HG02870 (cell line): ENCODE results near the gene SRRM2.
A peak's percentile ranks its signal among the peaks of the same experiment; 100 is the strongest.

Experiments
- ATAC-seq: cut with Tn5 transposase; IDR thresholded peaks from one replicate; pipeline ENCODE4 v1.9.1; 2021; ENCODE audit warnings: mild to moderate bottlenecking, moderate library complexity; ENCODE audit not compliant: unreplicated experiment

SRRM2 gene

DNA sequence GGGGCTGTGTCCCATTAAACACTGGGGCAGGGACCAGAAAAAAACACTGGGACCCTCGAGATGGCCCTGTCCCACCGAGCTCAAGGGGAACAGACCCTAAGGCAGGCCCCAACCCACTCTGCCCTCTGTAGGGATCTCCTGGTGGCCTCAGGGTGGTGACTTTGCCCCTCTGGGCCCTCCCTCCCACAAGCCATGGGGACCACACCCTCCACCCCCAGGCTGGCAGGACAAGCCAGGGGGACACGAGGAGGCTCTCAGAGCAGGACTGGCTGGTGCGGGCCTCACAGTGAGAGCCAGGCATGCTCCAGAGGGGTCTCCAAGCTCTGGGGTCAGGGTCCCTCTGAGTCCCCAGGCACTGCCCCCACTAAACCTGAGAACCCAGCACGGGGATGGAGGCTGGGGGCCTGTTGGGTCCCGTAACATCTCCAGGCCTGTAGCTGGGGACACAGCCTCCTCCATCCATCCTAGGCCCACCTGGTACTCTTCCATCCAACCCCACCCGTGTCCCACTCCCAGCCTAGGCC lies 14.5 kb upstream of the SRRM2 start:
- ATAC-seq, result no peak

DNA sequence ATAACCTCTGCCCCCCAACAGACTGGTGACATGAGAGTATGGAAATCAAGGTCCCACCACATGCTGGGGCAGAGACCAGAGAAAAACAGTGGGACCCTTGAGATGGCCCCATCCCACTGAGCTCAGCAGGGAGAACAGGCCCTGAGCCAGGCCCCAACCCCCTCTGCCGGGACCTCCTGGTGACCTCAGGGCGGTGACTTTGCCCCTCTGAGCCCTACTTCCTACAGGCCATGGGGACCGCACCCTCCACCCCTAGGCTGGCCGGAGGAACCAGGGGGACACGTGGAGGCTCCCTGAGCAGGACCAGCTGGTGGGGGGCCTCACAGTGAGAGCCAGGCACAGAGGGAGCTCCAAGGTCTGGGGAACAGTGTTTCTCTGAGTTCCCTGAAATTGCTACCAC lies 13.8 kb upstream of the SRRM2 start:
- no peak for ATAC-seq

DNA sequence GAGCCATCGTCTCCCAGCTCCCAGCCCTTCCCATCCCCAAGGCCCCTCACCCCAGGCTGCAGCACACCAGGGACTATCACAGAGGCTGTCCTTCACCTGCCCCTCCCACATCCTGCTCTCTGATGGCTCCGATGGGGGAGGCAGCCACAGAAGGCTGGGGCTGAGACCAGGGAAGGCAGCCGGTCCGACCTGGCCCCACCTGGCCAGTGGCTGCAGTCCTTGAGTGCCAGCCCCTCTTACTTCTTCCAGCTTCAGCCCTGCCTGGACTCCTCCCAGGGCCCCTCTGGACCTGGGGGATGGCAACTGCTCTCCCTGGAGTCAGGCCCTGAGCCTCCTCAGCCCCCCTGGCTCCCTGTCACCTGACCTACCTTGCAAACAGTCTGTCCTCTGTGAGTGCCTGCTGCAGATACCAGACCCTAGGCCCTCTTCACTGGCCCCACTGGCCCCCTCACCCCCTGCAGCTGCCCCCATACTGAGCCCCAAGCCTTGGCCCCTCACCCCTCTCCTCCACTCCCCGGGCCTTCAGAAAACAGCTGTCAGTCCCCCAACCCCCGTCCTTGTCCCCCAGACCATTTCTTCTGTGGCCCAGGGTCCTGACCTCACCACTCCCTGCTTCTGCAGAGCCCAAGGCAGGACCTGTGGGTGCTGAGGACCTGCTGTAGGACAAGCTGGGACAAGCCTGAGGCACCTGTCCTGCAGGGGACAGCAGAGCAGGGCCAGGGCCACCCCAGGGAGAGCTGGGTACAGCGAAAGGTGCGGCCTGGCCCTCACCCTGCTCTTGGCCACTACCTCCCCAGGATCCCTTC lies 12.6 kb upstream of the SRRM2 start:
- no peak for ATAC-seq

DNA sequence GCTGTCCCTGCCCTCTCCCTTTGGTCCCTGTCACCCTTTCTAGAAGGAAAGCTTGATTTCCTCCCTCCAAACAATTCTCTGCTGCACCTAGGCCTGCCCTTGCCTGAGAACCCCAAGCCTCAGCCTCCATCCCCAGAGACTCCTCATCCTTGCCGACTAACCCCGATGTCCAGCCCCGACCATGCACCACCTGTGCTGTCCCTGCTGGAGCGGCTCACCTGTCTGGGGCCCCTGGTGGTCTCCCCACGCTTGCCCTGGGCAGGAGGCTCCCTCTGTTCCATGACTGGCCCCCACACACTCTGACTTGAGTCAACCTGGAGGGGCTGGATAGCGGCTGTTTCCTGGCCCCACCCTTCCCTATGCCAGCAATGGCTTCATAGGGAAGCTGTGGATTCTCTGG lies 12.0 kb upstream of the SRRM2 start:
- no peak for ATAC-seq

DNA sequence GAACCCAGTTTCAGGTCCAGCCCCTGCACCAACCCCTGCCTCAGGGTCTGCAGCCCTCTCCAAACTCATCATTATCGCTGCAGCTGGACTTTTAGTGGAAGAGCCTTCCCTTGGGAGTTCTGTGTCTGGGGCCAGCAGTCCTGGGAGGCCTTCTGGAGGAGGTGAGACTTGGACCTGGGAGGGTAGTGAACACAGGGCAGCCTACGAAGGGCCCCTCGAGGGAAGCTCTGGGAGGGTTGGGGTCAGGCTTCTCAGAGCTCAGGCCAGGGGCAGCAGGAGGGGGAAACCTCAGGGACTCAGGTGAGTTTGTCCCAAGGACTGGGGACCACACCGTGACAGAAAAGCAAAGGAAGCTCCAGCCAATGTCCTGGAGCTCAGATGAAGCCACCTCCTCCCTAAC lies 11.3 kb upstream of the SRRM2 start:
- ATAC-seq, result no peak

DNA sequence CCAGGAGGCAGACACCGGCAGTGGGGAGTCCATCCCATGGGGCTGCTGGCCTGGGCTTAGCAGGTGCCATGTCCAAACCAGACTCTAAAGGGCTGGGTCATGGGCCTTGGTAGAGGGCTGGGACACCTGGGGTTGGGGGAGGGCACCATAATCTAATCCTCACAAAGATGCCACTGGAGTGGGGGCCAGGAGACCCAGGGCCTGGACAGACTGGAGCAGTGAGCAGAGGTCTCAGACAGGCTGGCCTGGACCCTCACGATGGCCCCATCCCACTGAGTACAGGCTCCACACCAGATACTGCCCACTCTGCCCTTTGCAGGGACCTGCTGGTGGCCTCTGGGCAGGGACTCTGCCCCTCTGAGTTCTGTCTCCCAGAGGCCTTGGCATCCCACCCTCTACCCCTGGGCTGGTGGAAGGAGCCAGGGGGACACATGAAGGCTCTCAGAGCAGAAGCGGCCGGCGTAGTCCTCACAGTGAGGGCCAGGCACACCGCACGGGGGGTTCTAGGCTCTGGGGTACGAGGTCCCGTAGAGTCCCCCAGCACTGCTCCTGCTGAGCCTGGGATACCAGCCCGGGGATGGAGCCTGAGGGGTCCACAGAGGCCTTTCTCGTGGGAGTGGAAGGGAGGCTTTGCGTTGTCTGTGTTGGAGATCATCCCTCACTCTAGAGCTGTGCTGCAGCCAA lies 10.0 kb upstream of the SRRM2 start:
- no peak for ATAC-seq

DNA sequence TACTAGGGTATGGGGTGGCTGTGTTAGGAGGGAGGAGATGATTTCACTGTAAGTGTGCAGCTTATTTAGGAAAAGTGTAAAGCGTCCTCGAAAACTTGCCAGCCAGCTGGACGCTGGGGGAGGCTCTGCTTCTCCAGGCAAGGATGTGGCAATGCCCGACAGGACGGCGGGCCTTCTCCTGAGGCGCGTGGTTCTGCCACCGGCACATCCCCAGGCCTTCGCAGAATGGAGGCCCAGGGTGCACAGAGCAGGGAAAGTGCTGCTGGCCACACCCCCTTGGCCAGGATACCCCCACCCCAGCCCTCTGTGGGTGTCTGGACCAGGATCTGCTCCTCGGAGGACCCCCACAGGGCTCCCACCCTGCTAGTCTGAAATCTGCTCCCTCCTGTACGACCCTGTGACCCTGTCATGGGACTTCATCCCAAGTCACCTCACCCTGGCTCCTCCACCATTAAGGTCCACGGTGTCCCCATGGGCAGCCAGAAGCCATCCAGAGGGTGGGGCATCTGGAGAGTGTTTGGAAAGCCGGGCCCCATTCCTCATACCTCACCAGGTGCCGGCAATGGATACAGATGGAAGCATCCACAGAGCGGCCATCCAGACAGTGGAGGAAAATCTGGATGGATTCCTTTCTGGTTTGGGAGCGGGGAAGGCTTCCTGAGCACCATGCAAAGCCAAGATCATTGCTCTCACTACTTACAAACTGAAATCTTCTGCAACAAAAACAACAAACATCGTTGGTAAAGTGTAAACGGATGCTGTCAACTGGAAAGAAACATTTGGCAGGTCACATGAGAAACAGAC lies 9.2 kb upstream of the SRRM2 start:
- ATAC-seq, result no peak

DNA sequence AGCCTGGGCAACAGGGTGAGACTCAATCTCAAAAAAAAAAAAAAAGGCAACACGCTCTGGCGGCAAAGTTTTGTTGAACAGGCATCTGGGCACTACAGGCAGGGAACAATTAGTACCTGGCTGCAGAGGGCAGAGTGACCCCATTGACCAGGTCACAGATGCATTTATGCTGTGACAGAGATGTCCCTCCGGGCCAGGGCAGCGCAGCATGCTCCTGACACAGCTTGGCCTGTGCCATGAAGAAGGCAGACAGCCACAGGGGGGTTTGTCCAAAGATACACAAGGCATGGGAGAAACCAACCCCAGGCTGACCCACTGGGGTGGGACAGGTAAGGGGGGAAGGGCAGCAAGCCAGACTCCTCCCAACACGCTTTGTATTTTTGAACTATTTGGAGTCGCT lies 7.7 kb upstream of the SRRM2 start:
- no peak for ATAC-seq

DNA sequence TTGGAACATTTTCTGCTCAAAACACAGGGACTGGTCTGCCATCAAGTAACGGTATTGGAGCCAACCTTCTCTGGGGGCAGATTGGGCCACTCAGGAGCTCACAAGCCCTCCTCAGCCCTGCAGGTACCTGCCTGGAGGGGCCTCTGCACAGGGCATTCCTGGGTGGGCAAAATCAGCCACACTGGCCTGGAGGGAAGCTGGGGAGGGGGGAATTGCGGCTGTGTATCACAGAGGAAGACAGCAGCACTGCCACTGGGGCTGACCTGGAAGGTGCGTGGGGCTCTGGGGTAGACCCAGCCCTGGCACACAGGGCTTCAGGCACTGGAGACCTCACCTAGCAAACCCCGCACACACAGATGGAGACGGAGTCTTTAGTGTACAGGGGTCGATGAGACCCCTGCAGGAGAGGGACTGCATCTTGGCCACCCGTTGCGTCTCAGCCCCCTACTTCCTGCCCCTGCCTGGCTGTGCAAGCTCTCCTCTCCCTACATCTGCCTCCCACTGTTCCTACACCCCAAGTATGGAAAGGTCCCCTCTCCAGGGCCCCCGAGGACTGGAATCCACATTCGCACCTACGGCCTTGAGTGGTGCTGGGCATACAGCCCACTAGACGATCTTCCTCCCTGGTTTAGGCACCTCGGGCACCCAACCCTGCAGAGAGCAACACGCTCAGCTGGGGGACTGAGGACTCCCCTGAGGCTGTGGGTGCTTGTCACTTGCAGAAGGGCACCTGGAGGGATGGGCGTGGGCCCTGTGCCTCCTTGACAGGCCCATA lies 7.1 kb upstream of the SRRM2 start:
- no peak for ATAC-seq

DNA sequence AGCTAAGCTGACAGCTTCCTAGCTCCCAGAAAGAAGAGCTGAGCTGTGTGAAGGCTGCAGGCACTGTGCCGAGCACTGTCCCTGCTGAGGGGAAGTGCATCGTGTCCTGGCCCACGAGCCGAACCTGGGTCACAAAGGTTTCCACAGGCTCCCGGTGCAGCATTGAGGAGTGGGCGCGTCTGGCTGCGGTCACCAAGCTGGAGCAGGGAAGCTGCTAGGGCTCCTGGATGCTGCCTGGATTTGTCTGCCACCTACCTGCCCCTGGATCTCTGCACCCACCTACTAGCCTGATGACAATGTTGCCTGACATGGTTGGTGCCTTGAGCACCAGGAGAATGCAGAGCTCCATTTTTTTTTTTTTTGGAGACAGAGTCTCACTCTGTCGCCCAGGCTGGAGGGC lies 6.5 kb upstream of the SRRM2 start:
- no peak for ATAC-seq

DNA sequence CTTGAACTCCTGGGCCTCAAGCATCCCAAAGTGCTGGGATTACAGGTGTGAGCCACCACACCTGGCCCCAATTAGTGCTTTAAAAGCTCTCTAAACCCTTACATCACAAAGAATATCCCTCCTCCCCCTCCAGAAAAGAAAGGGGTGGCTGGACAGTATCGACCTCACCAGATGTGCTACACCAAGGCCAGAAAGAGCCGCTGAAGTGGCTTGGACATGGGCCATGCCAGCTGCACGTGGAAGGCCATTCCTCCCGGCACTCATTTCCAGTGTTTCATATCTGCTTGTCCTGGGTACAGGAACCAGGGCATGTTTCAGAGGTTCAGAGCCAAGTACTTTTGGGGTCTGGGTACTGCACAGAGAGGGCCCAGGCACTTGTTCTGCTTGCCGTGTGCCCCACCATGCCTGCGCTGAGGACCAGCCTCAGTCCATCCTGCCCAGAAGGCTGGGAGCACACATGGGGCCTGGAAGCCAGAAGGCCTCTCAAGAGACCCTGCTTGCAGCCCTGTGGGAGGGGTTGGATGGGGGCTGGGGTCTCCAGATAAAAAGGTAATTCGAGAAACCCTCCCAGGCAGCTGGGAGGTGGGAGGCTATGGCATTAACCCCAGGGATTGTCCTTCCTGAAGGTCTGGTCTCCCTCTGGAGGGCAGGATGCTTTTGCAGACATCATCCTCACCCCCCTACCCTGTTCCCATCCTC lies 3.5 kb upstream of the SRRM2 start:
- no peak for ATAC-seq

DNA sequence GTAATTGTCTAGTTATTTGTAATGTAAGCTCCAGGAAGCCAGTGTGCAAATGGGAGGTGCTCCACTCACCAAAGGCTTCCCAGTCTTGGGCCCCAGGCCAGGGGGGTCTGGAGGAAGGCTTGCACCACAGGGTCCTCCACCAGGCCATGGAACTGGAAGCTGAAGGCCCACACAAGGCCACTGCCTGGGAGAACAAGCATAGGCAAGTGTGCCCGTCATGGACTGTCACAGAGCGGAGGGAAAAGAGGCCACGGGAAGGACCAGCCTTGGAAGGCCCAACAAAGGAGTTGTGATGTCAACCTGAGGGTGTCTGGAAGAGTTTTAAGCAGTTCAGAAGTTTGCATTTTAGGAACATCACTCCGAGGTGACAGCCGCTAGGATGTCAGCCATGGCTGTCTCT lies 3.0 kb upstream of the SRRM2 start:
- no peak for ATAC-seq

DNA sequence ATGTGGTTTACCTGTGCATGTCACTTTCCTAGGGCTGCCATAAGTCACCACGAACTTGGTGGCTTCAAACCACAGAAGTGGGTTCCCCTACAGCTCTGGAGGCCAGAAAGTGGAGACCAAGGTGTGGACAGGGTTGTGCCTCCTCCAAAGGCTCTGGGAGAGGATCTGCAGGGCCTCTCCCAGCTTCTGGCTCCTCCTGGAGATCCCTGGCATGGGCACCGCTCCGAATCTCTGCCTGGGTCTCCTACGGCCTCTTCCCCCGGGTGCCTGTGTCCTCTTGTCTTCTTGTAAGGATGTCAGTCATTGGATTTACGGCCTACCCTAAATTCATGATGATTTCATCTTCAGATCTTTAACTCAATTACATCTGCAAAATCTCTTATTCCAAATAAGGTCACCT lies 2.5 kb upstream of the SRRM2 start:
- ATAC-seq, result no peak

DNA sequence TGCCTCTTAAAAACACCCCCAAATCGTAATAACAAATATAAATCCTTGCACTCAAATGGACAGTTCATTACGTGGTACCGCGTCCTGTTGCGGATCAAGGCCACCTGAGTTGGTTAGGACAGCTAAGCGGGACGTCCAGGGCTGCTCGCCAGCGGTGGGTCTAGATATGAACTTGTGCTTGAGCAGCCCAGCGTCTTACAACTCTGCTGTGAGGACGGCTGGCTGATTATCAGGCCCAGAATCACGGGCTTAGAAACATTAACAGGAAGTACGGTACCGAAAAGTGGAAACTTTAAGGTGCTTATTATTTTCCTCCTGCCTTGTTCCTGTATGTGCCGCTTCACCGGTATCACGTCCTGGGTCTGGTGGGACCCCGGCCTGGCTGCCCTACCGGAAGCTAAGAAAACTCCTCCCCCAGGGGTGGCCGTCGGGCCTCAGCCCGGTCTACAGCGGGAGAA lies 832 bp upstream of the SRRM2 start:
- peak; percentile 29 for ATAC-seq

DNA sequence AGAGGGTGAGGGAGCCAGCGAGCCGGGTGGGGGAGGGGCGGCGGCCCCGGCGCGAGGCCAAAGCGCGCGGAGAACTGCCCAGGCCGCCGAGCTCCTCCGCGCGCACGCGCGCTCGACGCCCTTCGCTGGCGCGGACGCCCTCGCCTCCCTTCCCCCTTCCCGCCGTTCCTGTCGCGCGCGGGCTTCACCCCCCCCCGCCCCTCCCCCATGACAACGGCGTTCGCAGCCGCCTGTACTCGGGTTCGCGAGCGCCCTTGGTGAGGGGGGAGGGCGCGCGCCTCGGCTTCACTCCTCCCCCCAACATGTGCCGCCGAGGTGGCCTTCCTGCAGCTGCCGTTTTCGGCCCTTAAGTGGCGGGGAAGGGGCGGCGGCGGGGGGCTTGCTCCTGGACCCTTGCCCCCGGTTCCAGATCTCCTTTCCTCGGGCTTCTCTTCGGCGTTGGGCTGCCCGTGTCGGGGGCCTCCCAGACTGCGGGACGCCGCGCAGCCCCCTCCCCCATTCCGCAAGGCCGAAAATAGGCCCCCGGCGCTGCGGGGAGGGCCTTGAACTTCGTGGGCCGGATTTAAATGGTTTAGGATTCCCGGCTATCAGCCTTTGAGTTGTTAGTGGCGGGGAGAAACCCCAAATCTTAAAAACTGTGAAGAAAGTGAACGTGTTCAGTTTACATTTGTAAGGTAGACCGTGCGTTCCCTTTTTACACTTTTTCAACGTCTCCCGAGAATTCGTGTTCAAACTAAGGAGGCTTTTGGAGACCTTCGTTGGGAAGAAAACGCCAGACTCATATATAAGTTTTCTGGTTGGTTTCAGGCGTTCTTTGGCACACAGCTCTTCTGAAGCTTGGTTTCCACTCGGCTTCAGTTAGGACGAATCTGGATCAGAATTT lies 653 bp downstream of the SRRM2 start:
- ATAC-seq, result peak; percentile 22

DNA sequence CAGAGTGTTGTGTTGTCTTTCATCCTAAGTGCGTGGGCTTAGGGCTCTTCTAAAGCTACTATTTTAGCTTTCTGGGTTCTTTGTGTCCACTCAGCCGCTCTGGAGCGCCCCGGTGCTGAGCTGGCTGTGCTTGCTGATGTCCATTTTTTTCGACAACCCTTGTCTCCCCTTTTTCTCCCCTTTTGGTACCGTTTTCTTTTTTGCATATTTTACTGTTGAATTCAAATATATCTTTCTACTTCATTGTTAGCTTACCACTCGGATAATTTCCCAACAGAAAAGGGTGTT lies 1.2 kb downstream of the SRRM2 start:
- ATAC-seq, result no peak

DNA sequence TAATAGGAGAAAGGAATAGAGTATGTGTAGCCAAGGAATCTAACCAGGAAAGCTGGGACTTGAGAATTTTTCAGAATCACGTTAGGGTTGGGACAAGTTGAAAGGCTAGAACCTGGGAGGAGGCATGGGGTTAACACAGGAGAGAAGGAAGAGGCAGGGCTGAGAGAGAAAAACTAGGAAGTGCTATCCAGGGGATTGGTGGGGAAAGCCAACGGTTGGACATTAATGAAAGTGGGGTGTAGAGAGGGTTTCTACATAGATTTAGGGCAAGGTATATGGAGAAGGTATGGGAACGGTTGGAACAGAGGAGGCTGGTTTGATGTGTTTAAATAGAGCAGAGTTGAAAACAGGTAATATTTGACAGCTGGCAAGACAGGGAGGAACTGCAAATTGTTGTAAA lies 2.7 kb downstream of the SRRM2 start:
- no peak for ATAC-seq

DNA sequence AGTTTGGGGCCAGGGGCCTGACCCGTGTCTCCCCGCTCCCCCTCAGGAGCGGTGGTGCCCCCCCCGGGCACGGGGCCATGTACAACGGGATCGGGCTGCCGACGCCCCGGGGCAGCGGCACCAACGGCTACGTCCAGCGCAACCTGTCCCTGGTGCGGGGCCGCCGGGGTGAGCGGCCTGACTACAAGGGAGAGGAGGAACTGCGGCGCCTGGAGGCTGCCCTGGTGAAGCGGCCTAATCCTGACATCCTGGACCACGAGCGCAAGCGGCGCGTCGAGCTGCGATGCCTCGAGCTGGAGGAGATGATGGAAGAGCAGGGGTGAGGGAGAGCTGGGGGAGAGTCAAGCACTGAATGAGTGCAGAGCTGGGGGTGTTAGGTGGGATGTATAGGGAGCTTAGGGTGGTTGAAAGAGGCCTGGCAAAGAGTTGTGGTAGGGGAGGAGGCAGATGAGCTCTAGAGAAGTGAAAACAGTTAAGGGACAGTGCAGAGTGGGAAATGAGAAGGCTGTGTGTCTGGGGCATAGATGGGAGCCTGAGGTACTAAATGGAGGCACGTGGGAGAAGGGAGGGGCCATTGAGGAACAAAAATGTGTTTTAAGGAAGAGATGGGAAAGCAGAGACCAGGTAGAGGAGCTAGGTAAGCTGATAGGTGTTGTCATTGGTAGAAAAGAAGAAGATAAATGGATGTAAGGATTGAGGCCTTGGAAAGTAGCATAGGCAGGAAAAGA lies 4.0 kb downstream of the SRRM2 start:
- ATAC-seq, result no peak

DNA sequence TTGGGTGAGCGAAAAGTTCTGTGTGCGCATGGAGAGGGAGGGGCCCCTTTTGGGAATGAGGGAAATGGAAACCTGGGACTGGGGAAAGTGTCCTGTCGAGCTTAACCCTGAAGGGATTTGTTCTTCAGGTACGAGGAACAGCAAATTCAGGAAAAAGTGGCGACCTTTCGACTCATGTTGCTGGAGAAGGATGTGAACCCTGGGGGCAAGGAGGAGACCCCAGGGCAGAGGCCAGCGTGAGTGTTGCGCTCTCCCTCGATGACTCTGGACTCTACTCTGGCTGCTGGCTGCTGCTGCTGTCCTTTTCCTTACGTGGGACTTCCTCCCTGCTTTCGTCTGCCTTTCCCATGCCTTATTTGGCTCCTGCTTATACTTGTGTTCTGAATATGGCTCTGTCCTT lies 4.9 kb downstream of the SRRM2 start:
- no peak for ATAC-seq
